GM18502 (cell line): ENCODE data around the gene TMC8.

Experiments used
- ATAC-seq: cut with Tn5 transposase; IDR thresholded peaks from one replicate; pipeline ENCODE4 v1.9.1; 2021; ENCODE audit warnings: mild to moderate bottlenecking; ENCODE audit not compliant: unreplicated experiment, poor library complexity

The TMC8 gene

GRCh38 chr17:78174870-78175642, 44.5 kb downstream of the TMC8 start:
- ATAC-seq = no peak

GRCh38 chr17:78175643-78175981, 45.0 kb downstream of the TMC8 start:
- ATAC-seq = no peak

- ATAC-seq = no peak
These were observed 46.0 kb downstream of the TMC8 start for GRCh38 chr17:78176548-78177025.

GRCh38 chr17:78179372-78179771, 48.8 kb downstream of the TMC8 start:
- ATAC-seq = no peak

GRCh38 chr17:78180083-78180482, 49.5 kb downstream of the TMC8 start:
- ATAC-seq = no peak

- ATAC-seq = no peak
These were observed 49.9 kb downstream of the TMC8 start for GRCh38 chr17:78180508-78180907.

- ATAC-seq = no peak
These were observed 51.9 kb downstream of the TMC8 start for GRCh38 chr17:78182504-78182903.

- ATAC-seq = no peak
These were observed 53.3 kb downstream of the TMC8 start for GRCh38 chr17:78183916-78184315.

GRCh38 chr17:78184351-78184750, 53.8 kb downstream of the TMC8 start:
- no peak for ATAC-seq

- no peak for ATAC-seq
These were observed 54.3 kb downstream of the TMC8 start for GRCh38 chr17:78184868-78185267.

GRCh38 chr17:78185981-78186691, 55.6 kb downstream of the TMC8 start:
- no peak for ATAC-seq

GRCh38 chr17:78186692-78187595, 56.4 kb downstream of the TMC8 start, which contains the start of the genes AFMID and TK1:
Gene AFMID, plus strand, starts transcription at chr17:78187362. Its CDS starts 9 bp downstream, at chr17:78187371.
Gene TK1, minus strand, starts transcription at chr17:78187052. Its CDS starts 58 bp downstream, at chr17:78186994.
- peak; percentile 88 for ATAC-seq
